HG02970 (cell line): ENCODE measurements around the gene ABCD3.
A peak's percentile ranks its signal among the peaks of the same experiment; 100 is the strongest.
"Not testable (repeated sequence)": the region's sequence is repeated elsewhere in the genome, so short reads cannot be mapped to it uniquely, and the experiment has no call there.

Experiments used
- ATAC-seq: cut with Tn5 transposase; IDR thresholded peaks from one replicate; pipeline ENCODE4 v1.9.1; 2021; ENCODE audit warnings: mild to moderate bottlenecking, moderate library complexity, moderate number of reproducible peaks; ENCODE audit not compliant: unreplicated experiment, low FRiP score

Gene ABCD3

DNA sequence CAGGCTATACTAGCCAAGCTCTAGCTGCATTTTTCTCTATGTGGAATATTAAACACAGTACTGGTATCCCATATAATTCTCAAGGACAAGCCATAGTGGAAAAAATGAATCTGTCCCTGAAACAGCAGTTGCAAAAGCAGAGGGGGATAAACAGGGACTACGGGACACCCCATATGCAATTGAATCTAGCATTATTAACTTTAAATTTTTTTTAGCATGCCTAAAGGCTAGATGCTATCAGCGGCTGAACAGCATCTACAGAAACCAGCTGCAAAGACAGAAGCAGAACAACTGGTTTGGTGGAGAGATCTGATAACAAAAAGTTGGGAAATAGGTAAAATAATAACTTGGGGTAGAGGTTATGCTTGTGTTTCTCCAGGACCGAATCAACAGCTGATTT, 30.6 kb downstream of the ABCD3 start:
- not testable (repeated sequence) for ATAC-seq

DNA sequence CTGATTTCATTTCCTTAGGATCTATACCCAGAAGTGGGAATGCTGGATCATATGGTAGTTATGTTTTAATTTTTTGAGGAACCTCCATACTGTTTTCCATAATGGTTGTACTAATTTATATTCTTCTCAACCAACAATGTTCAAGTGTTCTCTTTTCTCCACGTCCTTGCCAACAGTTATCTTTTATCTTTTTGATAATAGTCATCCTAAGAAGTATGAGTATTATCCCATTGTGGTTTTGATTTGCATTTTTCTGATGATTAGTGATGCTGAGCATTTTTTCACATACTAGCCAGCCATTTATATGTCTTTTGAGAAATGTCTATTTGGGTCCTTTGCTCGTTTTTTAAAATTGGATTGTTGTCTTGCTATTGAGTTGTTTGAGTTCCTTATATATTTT, 38.5 kb downstream of the ABCD3 start:
- ATAC-seq, result no peak

DNA sequence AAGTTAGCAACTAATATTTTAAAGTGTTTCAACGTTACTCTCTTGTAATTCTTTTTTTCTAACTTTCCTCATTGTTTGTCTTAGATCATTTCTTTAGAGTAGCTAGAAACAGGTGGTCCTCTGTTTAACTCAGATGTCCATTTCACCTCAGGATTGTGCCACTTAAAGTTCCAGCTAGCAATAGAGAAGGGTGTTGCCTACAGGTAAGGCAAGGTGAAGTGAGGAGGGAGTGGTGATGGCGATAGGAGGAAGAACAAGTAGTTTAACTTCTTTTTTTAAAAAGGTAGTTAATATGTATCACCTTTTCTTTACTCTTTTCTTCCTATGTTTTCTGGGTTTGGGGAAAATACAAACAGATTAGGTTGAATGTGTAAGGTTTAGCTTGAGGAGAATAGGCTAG, 44.4 kb downstream of the ABCD3 start:
- ATAC-seq, result no peak

DNA sequence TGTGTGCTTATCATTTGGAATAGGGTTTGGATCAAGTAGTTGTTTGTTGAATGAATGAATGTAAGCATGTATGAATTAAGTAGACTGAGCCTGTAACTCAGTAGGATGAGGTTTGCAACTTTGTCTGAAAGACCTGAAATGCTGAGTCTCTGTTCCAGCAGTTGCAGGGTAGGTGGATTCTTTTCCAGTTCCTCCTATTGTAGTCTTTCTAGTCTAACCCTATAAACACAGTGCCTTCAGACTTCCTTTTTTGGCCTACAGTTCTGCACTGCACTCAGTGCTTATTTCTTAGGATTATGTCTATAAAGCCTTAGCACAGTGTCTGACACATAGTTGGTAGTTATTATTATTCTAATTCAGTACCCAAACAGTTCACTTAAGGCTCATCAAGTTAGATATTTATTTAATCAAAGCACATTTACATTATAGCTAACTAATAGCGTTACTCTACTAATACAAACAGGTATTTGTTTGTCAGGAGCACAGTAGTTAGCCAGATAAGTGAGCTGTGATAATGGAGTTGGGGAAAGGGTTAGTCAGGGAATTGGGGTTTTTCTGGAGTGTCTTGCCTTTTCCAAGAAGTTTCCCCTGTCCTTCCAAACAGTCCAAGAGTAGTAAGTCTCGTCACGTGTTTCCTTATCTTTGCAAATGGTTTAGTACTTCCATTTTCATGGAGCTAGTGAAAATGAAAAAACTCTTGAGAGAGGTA, 45.0 kb downstream of the ABCD3 start:
- ATAC-seq, result no peak

DNA sequence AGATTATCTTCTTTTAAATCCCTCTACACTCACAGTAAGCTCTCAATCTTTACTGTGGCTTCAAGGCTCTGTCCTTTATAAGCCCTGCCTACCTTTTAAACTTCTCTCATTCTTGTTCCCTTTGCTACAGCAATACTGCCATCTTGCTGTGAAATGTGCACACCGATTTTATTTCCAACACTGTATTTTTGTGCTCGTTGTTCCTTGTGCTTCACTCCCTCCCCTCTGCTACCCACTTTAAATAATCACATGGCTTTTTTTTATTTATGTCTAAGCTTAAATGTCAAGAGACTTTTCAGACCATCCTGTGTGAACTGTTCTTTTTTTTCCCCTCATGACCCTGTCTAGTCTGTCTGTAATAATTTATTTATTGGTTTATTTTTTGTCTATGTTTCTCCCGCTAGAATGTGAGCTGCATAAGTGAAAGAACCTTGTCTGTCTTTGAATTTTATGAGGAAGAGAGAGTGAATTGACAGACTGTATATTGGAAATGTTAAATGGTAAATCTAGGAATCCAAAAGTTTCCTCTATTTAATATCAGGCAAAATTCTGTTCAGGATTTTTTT, 45.7 kb downstream of the ABCD3 start:
- no peak for ATAC-seq

DNA sequence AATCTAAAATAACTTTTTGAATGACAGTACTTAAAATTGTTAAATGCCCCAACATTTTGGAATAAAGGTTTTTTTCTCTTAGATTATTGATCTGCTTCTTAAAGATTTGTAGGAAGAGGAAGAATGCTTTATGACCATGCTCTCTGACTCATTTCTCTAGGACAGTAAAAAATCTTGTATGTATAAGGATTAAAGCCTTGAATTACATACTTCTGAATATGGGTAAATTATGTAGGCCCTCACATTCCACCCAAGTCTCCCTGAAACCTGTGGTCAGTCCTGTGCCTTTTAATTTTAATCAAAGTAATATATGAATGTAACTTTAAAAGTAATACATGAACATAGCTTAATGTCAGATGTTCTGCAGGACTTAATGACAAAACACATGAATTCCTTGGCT, 50.5 kb downstream of the ABCD3 start:
- no peak for ATAC-seq

DNA sequence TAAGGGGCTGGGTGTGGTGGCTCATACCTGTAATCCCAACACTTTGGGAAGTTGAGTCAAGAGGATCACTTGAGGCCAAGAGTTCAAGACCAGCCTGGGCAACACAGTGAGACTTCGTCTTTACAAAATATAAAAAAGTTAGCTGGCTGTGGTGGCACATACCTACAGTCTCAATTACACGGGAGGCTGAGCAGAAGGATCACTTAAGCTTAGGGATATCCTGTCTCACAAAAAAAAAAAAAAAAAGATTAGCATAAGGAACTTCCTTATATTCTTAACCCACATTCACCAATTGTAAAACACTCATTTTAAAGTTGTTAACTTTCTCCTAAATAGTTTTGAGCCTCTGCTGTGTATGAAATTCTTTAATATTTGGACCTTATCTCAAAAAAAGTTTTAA, 53.1 kb downstream of the ABCD3 start:
- no peak for ATAC-seq

DNA sequence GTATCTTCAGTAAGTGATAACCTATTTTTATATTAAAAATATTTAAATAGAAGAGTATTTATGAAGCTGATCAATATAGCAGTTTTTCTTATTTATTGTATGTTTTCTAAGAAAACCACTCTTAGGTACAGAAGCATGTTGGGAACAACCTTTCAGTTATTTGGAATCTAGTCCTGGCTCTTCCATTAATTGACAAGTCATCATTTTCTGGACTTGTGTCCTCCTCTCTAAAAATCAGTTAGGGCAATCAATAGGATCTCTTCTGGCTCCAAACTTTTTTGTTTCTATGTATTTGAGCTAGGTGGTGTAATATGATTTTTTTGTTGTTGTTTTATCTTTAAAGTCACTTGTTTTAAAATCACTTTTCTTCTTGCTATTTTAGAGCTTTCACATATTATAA, 57.0 kb downstream of the ABCD3 start:
- no peak for ATAC-seq

DNA sequence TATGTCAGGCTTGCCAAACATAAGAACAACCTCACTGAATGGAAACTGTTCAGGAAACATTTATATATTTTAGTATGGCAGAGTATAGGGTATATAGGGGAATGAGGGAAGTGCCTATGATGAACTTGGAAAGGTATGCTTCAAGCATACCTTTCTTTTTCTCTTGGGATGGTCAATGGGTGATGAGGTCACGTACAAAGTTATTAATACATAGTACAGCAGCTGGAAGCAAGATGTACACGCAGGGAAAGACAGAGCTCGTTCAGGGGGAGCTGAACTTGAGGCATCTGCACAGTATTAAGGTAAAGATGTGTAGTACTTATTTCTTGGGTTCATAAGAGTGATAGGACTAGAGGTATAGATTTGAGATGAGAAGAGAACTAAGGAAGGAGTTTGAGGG, 61.5 kb downstream of the ABCD3 start:
- ATAC-seq, result no peak

DNA sequence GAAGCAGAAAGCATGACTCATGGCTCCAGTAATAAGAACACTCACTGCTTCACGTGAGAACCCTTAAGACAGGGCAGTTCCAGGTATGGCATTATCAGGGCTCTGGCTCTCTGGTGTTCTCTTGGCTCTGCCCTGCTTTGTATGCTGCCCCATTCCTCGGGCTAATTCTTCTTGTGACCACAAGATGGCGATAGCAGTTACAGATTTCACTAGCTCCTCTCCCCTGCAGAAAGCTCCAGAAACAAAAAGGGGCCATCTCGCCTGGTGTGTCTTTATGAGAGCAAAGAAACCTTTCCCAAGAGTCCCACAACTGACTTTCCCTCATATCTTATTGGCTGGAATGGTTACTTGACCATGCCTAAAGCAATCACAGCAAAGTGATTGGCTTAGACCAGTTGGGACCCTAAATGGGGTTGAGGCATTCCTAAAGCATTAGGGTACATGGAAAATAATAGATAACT, 63.3 kb downstream of the ABCD3 start:
- ATAC-seq, result peak; percentile 82

DNA sequence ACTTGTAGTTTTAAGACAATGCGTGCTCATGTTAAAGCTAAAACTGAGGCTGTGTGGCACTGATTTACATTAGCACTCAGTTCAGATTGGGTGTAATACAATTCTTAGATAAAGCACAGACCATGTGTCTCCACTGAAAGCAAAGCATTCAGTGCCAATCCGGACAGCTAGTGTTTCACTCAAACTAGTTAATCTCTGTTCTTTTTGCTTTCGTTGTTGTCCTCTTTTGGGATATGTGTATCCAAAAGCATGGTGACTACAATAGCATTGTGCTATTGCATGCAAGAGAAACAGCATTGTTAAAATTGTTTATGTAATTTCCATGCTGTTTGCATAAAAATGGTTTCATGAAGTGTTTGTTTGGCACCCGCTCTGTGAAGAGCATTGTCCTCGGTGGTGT, 68.8 kb downstream of the ABCD3 start:
- ATAC-seq, result no peak

DNA sequence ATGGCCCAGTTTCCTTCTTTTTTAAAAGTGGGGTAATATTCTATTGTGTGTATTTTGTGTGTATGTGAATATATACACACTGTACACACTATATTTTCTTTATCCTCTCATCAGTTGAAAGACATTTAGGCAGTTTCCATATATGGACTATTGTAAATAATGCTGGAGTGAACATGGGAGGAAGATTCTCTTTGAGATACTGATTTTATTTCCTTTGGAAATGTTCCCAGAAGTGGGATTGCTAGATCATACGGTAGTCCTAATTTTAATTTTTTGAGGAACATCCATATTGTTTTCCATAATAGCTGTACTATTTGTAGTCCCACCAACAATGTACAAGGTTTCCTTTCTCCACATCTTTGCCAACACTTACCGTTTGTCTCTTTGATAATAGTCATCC, 72.4 kb downstream of the ABCD3 start:
- no peak for ATAC-seq

DNA sequence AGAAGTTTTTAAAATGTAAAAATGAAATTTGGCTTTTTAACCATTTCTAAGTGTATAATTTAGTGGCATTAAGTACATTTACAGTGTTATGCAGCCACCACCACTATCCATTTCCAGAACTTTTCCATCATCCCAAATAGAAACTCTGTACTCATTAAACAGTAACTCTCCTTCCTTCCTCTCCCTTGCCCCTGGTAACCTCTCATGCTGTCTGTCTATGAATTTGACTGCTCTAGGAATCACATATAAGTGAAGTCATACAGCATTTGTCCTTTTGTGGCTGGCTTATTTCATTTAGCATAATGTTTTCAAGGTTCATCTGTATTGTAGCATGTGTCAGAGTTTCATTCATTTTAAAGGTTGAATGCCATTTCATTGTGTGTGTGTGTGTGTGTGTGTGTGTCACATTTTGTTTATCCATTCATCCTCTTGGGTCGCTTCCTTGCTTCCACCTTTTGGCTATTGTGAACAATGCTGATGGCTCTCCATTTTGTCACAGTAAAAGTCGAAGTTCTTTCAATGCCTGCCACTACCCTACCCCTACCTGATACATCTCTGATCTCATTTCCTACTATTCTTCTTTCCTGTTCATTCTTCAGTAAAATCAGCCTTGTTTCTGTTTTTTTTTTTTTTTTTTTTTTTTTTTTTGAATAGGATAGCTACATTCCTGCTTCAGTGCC, 78.0 kb downstream of the ABCD3 start:
- no peak for ATAC-seq

DNA sequence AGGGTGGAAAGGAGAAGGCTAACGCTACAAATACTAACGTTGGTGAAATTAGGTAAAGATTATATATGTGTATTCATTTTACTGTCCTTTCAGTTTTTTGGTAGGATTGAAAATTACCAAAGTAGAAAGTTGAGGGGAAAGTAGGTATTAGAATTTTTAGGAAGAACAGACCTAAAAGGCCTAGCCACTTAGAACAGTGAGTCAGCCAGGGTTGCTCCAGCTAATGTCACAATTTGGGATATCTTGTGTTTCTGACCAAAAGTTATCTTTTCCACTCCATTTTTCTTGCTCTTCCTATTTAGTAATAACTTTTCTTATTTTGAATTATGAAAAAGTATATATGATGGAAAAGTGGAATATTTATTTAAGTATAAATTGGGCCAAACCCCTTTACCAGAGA, 83.2 kb downstream of the ABCD3 start:
- no peak for ATAC-seq

DNA sequence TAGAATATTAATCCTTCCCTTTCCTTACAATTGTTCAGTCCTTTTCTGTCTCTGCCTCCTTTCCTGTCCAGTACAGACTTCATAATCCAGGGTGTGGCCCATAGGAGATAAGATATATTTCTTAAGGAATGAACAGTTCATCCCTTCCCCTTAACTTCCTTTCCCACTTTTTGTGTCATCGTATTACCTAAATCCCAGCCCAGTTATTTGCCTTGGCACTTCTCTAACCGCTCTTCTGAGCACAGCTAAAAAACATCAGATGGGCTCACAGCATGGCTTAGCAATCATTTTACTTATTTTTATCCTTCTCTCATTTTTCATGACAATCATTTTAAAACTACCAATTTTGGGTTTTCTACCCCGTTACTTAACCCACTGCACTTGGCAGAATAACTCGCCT, 83.7 kb downstream of the ABCD3 start:
- no peak for ATAC-seq

DNA sequence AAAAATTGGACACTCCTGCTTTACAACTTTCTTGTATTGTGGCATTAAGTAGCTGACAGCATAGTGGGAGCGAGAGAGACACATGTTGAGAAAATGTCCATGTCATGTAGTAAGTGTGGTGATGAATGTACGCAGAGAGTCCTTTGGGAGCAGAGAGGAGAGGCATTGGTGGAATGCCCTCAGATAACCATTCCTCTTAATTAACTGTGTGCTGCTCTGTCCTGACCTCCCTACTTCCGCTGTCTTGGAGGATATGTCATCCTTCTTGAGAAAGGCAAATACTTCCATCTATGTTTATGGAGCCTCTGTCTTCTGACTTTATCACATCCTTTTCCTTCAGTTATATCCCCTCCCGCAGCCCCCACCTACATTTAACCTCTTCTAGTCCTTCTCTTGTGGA, 85.0 kb downstream of the ABCD3 start:
- ATAC-seq, result no peak

DNA sequence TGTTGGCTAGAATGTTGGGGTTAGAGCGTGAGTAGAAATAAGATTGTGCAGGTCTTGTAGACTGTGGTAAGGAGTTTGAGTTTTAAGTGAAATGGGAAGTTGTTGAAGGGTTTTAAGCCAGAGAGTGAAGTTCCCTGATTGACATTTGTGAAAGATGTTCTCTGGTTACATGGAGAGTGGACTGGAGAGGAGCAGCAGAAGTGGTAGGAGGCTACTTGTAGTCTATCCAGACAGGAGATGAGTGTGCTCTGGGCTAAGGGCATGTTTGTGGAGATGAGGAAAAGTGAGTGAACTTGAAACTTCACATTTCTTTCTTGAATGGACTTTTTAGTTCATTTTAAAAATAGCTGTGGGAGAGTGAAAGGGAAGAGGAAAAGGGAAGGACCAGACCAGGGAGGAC, 86.4 kb downstream of the ABCD3 start:
- no peak for ATAC-seq

DNA sequence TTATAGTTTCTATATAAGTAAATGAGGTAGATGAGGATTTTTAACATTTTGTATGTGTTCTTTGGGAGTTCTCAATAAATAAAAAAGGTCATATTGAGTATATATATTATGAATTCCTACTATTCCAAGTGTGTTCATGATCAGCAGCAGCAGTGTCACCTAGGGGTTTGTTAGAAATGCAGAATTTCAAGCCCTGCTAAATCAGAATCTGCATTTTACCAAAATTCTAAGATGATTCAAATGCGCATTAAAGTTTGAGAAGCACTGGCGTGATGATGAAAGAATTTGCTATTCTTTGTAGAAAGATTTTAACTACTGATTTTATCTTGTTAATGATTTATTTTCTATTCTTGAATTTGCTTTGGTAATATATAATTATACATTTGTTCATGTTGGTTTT, 94.6 kb downstream of the ABCD3 start:
- no peak for ATAC-seq

DNA sequence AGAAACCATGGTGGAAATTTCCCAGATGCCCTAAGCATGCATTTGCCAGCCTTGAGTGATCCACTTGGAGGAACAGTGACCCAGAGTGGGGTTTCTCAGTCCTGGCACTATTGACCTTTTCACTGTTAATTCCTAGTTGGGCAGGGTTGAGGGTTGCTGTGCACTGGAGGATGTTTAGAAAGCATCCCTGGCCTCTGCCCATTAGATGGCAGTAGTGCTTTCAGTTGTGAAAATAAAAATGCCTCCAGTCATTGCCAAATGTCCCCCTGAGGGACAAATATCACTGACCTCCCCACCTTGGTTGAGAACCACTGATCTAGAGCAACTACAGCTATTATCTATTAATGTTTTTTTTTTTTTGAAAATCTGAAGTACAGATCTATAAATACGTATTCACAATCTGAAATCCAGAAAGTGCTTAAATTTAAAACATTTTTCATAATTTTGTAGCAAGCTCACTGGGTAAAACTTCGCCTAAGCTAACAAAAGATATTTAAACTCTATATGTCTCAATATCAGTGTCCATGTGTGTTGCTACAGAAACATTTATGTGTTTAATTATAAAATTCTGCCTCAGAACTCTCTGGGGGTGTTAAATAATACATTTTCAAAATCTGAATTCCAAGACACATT, 96.0 kb downstream of the ABCD3 start:
- ATAC-seq, result no peak

DNA sequence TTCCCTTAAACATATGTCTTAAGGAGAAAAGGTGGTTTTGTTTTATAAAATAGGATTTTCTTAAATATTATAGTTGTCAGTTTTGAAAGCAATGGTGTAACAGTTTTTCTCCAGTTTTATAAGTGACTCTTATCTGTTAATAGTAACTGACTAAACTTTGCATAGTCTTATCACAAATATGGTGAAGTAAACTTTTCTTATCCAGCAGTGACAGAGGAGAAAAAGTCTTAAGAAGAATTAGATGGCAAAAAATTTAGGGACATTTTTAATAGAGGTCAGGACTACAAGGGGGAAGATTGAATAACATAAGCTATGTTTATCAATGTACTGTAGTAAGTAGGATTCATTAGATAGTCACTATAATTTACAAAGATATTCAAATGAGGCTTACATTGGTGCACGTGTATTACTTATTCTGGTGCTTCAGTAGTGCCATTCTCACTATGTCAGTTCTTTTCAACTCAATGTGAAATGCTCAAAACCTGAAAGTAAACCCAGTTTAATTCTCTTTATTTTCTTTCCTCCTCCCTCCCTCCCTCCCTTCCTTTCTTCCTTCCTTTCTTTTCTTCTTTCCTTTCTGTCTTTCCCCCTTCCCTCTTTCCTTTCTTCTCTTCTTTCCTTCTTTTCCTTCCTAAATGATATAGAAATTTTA, 97.2 kb downstream of the ABCD3 start:
- no peak for ATAC-seq

DNA sequence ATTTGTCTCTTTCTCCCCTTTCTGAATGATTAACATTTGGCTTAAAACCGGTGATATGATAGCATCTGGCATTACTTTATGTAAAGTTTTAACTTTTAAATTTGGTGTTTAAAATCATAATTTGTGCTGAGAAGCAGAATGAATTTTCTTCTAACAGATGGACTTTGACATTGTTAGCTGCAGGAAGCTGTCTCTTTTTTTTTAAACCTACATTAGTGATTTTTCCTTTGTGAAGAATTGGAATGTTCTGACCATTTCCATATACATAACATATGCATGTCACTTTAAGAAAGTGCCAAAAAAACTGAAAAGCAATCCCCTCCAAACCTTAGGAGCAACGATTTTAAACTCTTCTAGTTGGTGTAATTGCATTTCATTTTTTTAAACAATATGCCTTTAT, 101.2 kb downstream of the ABCD3 start:
- no peak for ATAC-seq
